DMS53 (cell line): ENCODE results near the gene LAMP1.
"Not testable (repeated sequence)": the region's sequence is repeated elsewhere in the genome, so short reads cannot be mapped to it uniquely, and the experiment has no call there.

ENCODE experiments used
- DNase-seq: peaks from one replicate; lab custom pipeline; 2025; lab: John Stamatoyannopoulos, UW

LAMP1 gene

DNA sequence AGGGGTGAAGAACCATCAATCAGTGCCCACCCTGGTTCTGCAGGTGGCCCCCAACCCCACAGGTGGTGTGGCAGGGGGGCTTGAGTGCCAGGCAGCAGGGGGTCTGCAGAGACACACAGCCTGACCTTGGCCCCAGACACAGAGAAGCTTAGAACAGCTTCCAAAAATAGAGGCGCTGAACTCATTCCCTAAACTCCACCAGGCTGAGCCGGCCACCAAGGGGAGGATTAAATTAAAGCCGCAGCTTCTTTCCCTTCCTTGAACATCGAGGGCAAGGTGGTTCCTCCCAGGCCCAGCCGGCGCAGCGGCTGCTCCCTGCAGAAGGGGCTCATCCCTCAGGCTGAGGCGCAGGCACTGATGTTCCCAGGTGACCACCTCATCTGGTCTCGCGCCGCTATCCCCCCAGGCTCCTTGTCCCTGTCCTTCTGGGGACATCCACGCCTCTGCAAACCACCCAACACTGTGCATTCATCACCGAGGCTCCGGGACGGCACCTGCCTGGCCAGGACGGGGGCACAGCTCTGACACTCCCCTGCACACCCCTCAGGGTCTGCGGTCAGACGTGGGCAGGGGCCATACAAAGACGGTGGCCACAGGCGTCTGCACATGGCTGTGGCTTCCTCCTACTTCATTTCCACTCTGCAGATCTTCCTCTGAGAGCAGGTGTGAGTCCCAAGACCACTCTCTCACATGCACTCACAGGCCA is 30.9 kb downstream of the LAMP1 start:
- DNase-seq = no peak

DNA sequence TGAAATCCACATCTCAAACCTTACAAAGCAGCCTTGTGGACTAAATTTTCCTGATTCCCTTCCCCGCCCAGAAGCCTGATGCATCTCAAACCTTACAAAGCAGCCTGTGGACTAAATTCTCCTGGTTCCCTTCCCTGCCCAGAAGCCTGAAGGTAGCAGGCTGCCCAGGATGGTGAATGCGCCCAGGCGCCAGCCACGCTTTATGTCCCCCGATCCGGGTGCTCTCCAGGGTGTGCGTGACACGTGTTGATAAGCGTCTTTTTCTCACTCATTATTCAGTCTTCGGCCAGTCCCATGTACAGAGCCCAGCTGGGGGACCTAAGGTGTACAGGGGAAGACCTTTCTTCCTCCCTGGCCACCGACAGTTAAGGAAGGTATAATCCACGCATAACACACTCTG is 31.8 kb downstream of the LAMP1 start:
- DNase-seq = no peak

DNA sequence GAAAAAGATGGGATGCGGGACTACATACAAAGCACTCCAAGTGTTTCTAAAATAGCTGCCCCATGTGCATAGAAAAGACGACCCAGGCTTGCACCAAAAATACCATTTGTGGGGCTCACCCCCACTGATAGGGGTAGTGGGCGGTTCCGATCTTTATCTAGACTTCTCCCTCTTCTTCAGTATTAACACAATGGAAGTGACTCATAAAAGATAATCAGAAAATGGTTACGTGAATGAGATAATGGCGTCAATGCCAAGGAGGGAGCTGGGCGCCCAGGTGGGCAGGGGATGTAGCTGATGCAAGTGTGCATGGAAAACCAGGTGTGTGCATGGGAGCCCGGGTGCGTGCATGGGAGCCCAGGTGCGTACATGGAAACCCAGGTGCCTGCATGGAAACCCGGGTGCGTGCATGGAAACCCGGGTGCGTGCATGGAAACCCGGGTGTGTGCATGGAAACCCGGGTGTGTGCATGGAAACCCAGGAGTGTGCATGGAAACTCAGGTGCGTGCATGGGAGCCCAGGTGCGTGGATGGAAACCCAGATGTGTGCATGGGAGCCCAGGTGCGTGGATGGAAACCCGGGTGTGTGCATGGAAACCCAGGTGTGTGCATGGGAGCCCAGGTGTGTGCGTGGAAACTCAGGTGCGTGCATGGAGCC is 32.7 kb downstream of the LAMP1 start:
- no peak for DNase-seq

DNA sequence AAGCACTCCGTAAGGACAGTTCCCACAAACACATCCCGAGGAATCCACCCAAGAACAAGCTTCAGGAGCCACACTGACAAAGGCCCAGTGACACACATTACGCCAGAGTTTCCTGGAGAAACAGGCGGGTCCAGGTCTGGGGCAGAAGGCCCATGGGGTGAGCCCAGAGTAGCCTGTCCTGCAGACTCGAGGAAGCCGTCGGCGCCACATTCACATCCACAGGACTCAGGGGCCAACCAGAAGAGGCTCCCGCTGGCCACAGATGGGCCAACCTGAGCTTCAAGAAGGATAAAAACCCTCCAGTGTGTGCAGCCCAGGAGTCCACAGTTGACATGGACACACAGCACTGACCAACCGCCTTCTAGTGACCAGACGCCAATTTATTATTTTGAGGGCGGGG is 35.6 kb downstream of the LAMP1 start:
- no peak for DNase-seq

DNA sequence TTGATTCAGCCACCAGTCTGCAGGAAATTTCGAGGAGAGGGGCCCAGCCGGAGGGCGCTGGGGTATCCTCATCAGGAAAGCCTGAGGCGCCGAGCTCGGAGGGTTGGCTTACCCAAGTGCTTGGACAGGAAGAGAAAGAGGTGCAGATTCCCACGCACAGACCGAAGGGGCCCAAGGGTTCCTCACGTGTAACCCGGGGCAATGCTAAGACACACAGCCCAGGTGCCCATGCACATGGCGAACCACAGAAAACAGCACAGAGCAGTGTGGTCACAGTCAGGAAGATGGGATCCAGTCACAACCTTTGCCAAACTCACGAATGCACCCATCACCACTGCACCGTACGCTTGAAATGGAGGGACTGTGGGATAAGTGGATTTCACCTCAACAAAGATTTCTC is 36.0 kb downstream of the LAMP1 start:
- no peak for DNase-seq

DNA sequence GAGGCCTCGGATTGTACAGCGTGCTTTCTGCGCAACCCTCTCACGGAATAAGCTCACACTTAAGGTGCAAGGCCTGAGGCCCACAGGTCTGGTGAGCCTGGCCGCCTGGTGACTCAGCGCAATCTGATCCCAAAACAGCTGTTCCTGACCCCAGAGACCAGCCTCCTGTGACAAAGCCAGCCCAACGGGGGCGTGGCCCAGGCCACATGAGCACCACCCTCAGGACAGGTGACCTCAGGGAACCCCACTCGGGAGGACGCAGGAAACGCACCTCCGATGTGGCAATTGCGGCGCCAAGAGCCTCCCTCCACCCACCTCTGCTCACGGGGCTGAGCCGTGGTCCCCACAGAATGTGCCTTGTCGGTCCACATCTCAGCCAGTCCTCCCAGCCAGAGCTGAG is 40.5 kb downstream of the LAMP1 start:
- DNase-seq = no peak

DNA sequence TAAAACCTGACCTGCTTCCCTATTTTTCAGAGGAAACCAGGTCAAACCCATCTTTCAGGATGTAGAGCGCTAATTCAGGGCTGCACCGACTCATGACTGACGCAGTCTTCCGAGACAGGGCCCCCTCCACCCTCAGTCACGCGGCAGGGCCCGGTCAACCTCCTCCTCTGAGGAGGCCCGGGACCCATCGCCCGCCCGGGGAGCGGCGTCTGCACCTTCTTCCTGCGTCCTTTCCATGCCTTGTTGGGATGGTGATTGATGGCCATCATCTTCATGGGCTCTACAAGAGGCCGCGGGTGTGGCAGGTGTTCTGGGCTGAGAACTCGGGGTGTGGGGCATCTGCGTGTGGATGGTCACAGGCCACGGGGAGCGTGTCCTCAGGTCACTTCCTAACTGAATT is 40.9 kb downstream of the LAMP1 start:
- DNase-seq = no peak

DNA sequence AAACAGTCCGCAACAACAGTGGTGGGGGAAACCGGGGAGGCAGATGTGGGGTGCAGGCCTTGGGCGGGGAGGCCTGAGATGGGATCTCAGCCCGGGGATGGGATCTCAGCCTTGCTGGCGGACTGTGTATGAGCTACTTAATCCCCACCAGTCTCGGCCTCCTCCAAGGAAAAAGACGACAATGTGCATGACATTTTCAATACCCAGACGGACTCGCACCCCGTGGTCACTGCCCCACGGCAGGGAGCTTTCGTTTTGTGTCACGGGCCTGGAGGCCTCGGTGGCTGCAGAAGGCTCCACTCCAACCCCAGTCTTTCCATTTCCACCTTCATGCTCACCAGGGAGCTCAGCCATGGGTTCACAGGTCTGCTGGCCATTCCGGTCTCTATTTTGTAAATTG is 41.4 kb downstream of the LAMP1 start:
- DNase-seq = no peak

DNA sequence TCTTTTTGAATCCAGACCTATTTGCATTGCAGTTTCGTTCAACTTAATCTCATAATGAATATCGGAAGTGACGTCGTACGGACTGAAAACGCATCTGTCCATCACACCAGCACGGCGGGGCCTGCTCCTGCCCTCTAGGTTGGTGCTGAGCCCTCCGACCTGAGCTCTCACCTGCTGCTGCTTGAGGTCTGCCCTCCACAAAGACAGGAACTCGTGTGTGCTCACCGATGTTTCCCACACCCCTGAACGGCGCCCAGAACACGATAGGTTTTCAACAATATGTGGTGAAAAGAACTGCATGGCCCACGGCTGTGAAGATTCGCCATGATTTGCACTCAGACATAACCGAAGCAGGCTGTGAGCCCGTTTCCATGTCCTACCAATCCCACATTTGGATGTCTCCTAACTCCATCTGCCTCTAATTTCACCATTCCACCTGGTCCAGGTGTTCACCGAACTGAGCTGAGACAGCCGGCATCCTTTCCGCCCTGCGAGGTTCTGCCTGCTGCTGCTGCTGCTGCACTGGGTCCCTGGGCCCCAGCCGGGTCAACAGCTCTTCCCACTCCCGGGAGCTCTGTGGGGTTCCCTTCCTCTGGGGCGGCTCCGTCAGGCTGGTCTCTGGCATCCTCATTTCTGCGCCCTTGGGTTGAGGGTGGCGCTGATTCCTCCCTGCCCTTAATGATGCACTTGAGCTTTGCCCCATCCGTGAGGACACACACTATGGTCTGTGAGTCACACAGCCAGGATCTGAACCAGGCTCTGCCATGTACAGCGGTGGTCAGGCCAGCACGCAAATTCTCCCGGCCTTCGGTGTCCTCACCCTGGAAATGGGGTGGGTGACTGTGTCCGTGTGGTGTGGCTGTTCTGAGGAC is 46.0 kb downstream of the LAMP1 start:
- DNase-seq = no peak

DNA sequence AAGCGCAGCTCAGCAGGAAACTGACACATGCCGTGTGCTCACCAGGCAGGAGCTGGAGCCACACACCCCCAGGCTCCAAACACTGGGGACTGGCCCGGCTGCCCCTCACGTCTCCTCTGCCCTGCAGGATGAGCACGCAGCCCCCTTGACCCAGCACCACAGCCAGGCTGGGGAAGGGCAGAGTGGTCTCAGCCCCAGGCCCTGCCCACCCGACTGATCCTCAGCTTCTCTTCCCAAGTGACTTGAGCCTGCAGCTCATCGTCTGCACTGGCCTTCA is 46.6 kb downstream of the LAMP1 start:
- no peak for DNase-seq

DNA sequence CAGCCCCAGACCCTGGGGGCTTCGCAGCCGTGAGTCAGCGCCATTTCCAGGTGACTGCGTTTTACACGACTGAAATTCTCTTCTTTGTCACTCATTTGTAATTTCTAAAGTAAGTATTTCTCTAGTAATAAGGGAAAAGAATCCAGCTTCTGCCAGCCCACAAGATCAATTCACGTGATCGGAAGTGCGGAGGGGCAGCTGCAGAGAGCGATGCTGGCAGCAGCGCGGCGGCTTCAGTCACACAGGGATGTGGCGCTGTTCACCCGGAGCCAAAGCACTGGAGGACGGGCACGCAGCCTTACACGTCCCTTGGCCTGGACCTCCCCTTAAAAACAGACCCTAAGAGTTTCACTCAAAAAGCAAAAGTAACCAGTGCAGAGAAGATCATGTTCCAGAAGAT is 48.4 kb downstream of the LAMP1 start:
- no peak for DNase-seq

DNA sequence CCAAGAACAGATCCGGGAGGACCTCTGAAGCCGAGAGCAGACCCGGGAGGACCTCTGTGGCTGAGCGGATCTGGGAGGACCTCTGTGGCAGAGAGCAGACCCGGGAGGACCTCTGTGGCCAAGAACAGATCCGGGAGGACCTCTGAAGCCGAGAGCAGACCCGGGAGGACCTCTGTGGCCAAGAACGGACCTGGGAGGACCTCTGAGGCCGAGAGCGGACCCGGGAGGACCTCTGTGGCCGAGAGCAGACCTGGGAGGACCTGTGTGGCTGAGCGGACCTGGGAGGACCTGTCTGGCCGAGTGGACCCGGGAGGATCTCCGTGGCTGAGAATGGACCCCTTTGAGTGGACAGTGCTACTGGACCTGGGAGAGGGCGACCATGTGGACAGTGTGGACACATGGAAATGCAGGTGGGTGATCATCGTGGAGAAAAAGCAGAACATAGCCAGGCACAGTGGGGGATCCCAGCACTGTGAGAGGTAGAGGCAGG is 50.7 kb downstream of the LAMP1 start:
- not testable (repeated sequence) for DNase-seq

DNA sequence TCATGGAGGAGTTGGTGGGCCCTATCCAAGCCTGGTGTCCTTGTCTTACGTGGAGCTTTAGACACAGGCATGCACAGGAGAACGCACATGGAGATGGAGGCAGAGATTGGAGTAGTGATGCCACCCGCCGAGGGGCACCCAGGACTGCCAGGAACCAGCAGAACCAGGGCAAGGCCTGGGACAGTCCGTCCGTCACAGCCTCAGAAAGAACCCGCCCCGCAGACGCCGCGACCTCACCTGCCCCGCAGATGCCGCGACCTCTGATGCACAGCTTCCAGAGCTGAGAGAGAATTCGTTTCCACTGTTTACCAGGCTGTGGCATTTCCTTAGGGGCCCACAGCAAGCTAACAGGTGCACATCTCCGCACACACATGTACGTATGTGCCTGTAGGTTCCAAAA is 51.6 kb downstream of the LAMP1 start:
- no peak for DNase-seq

DNA sequence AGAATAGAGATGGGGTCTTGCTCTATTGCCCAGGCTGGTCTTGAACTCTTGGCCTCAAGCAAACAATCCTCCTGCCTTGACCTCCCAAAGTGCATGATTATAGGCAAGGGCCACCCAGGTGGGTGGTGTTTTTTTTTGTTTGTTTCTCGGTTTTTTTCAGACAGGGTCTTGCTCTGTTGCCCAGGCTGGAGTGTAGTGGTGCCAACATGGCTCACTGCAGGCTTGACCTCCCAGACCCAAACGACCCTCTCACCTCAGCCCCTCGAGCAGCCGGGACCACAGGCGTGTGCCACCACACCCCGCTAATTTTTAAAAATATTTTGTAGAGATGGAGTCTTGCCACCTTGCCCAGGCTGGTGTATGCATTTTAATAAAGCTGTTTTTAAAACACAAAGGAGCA is 52.0 kb downstream of the LAMP1 start:
- no peak for DNase-seq

DNA sequence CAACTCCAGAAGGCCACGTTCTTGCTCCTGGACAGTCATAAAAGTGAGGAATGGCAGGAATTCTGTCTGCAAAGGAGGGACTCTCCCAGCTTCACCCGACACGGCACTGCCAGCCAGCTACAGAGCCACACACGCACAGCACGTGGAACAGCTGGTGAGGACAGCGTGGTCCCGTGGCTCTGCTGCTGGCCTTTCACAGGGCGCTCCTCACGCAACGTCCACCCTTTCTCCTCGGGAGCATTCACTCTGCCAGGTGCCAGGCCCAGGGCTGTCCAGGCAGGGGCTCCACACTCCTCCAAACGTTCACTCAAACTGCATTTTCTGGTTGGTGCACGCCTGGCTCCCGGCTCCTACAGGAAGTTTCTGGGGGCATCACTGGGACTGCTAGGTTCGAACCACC is 52.5 kb downstream of the LAMP1 start:
- DNase-seq = no peak

DNA sequence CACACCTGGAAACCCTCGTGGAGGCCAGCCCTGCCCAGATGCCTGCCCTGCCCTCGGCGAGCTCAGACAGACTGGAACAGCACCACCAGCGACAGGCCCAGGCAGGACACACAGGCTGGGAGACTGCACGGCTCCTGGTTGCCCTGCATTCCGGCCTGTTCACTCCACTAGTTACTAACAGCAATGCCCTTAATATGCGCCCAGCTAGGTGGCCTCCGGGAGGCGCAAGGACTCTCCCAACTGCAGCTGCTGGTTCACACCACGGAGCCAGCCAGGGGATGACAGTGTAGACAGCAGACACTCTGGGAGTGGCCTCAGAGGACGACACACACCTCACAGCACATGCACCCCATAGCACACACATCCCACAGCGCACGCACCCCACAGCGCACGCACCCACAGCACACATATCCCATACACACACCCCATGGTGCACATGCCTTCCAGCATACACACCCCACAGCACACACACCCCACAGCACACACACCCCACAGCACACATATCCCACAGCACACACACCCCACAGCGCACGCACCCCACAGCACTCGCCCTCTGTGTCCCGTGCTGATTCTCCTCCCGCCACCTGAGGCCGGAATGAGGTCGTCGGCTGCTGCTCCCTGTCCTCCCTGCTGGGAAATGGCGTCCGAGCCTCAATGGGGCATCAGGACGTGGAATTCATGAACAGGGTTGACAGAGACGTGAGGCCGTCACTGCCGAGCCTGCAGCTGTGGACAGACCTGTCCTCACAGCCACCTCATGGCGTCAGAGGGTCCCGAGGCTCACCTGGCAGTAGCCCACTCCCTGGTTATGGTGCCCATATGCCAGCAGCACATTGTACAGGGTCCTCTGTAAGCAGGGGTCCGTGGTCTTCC is 53.3 kb downstream of the LAMP1 start:
- no peak for DNase-seq

DNA sequence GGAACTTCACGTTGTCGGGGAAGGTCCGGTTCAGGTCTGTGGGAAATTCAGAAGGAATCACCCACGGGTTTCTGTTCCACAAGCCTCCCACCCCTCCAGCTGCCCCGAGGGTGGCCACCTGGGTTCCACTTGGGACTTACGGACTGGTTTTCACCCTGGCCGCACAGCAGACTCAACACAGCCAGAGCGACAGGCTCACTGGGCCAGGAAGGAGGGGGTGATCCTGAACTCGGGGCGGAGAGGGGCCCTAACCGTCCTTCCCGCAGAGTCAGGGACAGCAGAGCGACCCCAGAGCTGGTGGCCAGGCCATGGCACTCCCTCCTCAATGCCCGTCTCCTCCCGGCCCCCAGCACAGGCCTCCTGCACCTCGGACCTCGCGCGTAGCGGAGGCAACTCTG is 53.9 kb downstream of the LAMP1 start:
- no peak for DNase-seq

DNA sequence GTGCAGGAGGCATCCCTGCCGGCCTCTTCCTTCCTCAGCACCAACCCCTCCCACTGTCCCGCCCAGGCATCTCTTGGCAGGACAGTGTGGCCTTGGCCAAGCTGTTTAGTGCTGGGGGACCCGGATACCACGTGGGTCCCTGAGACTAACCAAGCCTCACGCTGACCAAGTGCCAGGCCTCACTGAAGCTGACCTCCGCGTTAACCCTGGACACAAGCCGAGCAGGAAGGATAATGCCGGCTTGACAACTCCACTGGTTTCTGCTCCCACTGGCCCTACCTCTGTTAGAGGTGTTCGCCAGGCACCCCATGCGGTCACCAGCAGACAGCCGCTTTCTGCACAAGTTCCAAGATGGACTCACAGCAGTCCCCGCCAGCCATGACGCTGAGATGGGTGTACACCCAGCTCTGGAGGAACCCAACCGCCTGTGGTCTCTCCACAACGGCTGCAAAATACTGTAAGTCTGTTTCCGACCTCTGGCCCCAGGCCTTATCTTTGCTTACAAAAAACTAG is 54.5 kb downstream of the LAMP1 start:
- no peak for DNase-seq

DNA sequence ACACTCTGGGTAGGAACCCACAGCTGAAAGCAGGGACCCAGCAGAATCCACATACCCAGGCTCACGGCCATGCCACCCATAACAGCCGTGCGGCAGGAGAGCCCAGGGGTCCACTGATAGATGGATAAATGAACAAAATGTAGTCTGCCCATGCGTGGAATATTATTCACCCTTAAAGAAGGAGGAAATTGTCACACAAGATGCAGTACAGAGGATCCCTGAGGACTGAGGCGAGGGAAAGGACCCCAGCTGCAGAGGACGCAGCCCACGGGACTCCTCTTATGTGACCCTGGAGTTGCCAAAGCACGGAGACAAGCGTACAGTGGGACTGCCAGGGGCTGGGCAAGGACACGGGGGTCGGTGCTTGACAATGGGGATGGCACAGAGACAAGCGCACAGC is 56.2 kb downstream of the LAMP1 start:
- DNase-seq = no peak

DNA sequence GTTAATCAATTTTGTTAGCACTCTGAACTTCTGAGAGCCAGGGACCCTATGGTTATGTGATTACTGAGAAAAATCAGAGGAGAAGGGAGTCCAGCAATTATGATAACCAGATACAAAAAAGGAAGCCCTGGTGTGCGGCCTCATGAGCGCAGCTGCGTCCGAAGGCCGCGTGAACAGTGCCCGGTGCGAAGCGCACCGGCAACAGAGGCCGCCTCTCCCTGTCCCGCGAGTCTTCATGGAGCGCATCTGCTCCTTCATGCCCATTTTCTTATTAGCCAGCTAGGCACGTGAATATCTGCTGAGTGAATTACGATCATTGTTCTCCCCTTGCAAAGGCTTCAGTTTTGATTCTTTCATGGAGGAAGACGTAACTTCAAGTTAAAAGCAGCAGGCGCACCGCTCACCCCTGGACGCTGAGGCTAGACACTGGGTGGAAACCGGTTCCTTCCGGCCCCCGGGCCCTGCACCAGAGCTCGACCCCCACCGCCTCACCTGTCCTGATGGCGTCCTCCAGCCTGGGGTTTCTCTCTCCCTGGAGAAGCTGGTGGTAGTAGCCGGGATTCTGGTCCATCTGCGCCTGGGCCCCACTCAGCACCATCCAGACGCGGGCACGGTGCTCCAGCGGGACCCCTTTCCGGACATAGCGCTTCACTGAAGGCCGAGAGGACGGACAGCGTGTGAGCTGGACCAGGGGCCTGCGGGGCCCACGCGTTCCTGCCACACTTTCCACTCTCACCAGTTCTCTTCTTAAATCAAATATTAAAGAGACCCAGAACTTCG is 58.0 kb downstream of the LAMP1 start:
- no peak for DNase-seq

DNA sequence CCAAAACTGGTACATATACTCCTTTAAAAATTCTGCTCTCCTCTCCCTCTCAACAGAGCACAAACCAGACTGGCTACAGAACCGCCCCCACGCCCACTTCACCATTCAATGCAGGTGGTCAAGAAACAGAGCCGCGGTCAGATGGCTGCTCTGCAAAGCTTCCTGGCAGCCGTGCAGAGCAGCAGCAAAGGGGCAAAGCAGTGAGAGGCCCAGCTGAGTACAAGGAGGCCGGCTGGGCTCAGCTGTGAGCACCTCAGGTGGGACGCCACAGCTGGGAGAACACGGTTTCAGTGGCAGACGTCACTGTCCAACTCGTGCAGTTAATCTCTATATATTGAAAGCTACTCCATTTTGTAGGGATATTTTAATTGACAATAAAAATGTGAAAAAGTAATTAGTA is 58.6 kb downstream of the LAMP1 start:
- DNase-seq = no peak
